Neural progenitor cell (in vitro differentiated cells): ENCODE results near the gene SHROOM4. TPM values are rescaled to one million over a fixed set of nuclear protein-coding genes. Genes with fewer than 3 reads are reported as not detected.

Source experiments
- DNase-seq: peaks from one replicate; pipeline ENCODE4 v3.0.0-alpha.2; 2016; ENCODE audit warnings: low spot score
- H2AFZ ChIP-seq: fragments of 200-600 bp; sonication (generic); replicated peaks from 2 replicates; pipeline ENCODE4 v1.6.1; 2016; ENCODE audit warnings: antibody characterized with exemption
- H3F3A ChIP-seq: fragments of 200-600 bp; sonication (generic); 2 replicates; pipeline ENCODE4 v1.6.1; 2016; ENCODE audit warnings: antibody characterized with exemption, low read depth
- H3K27ac ChIP-seq: fragments of 200-600 bp; sonication (generic); 2 replicates; pipeline ENCODE4 v1.5.1; 2016; ENCODE audit warnings: mild to moderate bottlenecking
- H3K27me3 ChIP-seq: fragments of 200-600 bp; sonication (generic); 2 replicates; pipeline ENCODE4 v1.6.1; 2016; ENCODE audit warnings: mild to moderate bottlenecking, moderate library complexity
- H3K36me3 ChIP-seq: fragments of 200-600 bp; sonication (generic); 2 replicates; pipeline ENCODE4 v1.5.1; 2016
- H3K4me1 ChIP-seq: fragments of 200-600 bp; sonication (generic); 2 replicates; pipeline ENCODE4 v1.6.1; 2016; ENCODE audit warnings: mixed run types
- H3K4me2 ChIP-seq: fragments of 200-600 bp; sonication (generic); 2 replicates; pipeline ENCODE4 v1.6.1; 2016
- H3K4me3 ChIP-seq: fragments of 200-600 bp; sonication (generic); 2 replicates; pipeline ENCODE4 v1.5.1; 2016
- H3K79me2 ChIP-seq: fragments of 200-600 bp; sonication (generic); 2 replicates; pipeline ENCODE4 v1.6.1; 2016; ENCODE audit warnings: low read depth
- H3K9ac ChIP-seq: fragments of 200-600 bp; sonication (generic); 2 replicates; pipeline ENCODE4 v1.6.1; 2016
- H3K9me3 ChIP-seq: fragments of 200-600 bp; sonication (generic); 2 replicates; pipeline ENCODE4 v1.5.1; 2016; ENCODE audit warnings: low read depth
- H4K20me1 ChIP-seq: fragments of 200-600 bp; sonication (generic); 2 replicates; pipeline ENCODE4 v1.6.1; 2016; ENCODE audit warnings: low read depth
- H3K27ac Mint-ChIP-seq: 3 replicates; pipeline ENCODE4 v1.8.0; 2021; ENCODE audit warnings: mixed read lengths
- H3K27me3 Mint-ChIP-seq: 2 replicates; pipeline ENCODE4 v1.8.0; 2022; ENCODE audit warnings: low read depth, mild to moderate bottlenecking, inconsistent platforms, moderate library complexity, mixed read lengths; ENCODE audit not compliant: insufficient read depth
- H3K36me3 Mint-ChIP-seq: 3 replicates; pipeline ENCODE4 v1.8.0; 2021; ENCODE audit warnings: mixed read lengths
- H3K4me1 Mint-ChIP-seq: 3 replicates; pipeline ENCODE4 v1.8.0; 2021; ENCODE audit warnings: mixed read lengths
- H3K4me3 Mint-ChIP-seq: 3 replicates; pipeline ENCODE4 v1.8.0; 2021; ENCODE audit warnings: mild to moderate bottlenecking, moderate library complexity, mixed read lengths
- H3K9me3 Mint-ChIP-seq: 3 replicates; pipeline ENCODE4 v1.8.0; 2020; ENCODE audit warnings: mixed read lengths
- EZH2 ChIP-seq: fragments of 200-600 bp; sonication (generic); IDR thresholded peaks from 2 replicates; pipeline ENCODE4 v1.6.1; 2017; ENCODE audit warnings: antibody characterized with exemption, mild to moderate bottlenecking, moderate library complexity
- EZH2phosphoT487 ChIP-seq: fragments of 200-600 bp; sonication (generic); IDR thresholded peaks from 2 replicates; pipeline ENCODE4 v1.6.1; 2017; ENCODE audit warnings: antibody characterized with exemption
- total RNA-seq: library from RNA; depleted of rRNA; stranded (reverse); fragments of >200 nt; gene quantifications from 2 replicates; pipeline ENCODE4 v1.2.3, GENCODE V29; 2015; ENCODE audit warnings: low replicate concordance
- TF ChIP-seq, protein P1 (sequence below): fragments of 200-600 bp; sonication (generic); IDR thresholded peaks from 2 replicates; pipeline ENCODE4 v1.5.1; 2017; ENCODE audit warnings: antibody characterized with exemption, mild to moderate bottlenecking

Gene SHROOM4
- total RNA-seq, 1 donor from 2014 or later = 3.0 TPM

DNA sequence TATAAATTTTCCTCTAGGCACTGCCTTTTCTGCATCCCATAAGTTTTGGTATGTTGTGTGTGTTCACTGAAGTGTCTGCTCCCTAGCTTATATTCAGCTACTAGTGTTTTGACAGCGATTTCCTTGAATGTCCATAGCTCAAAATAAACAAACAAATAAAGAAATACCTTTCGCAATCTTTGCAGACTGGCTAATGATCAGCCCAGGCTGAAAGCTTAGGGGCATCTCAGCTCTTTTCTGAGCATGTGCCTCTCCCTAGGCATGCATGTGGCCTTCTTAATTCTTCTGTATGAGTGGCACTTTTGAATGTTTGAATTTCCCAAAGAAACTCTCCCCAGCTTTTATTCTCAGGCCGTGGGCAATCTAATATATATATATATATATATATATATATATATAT lies 44.6 kb upstream of the SHROOM4 start:
- no peaks in the 10 kb centered on the region for H4K20me1 ChIP-seq
- Mint-ChIP-seq H3K36me3 (no peaks in the 10 kb centered on the region), H3K27me3 (no peaks in the 10 kb centered on the region), H3K27ac (no peak overlapping the region), H3K4me1 (no peaks in the 10 kb centered on the region), H3K4me3 (no peak overlapping the region), H3K9me3 (no peaks in the 10 kb centered on the region)
- H2AFZ ChIP-seq = no peak overlapping the region
- H3K36me3 ChIP-seq = no peaks in the 10 kb centered on the region
- TF ChIP-seq, protein P1, sequence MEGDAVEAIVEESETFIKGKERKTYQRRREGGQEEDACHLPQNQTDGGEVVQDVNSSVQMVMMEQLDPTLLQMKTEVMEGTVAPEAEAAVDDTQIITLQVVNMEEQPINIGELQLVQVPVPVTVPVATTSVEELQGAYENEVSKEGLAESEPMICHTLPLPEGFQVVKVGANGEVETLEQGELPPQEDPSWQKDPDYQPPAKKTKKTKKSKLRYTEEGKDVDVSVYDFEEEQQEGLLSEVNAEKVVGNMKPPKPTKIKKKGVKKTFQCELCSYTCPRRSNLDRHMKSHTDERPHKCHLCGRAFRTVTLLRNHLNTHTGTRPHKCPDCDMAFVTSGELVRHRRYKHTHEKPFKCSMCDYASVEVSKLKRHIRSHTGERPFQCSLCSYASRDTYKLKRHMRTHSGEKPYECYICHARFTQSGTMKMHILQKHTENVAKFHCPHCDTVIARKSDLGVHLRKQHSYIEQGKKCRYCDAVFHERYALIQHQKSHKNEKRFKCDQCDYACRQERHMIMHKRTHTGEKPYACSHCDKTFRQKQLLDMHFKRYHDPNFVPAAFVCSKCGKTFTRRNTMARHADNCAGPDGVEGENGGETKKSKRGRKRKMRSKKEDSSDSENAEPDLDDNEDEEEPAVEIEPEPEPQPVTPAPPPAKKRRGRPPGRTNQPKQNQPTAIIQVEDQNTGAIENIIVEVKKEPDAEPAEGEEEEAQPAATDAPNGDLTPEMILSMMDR = no peak
- TF ChIP-seq EZH2 = no peak
- no peak for TF ChIP-seq EZH2phosphoT487
- H3K79me2 ChIP-seq = no peaks in the 10 kb centered on the region
- DNase-seq = no peak
- H3K4me3 ChIP-seq = no peak overlapping the region
- no peak overlapping the region for H3K4me2 ChIP-seq
- H3K27me3 ChIP-seq = no peaks in the 10 kb centered on the region
- no peak overlapping the region for H3K9ac ChIP-seq
- no peak overlapping the region for H3K27ac ChIP-seq
- H3K9me3 ChIP-seq = peaks cover 8% of the 10 kb centered on the region
- no peaks in the 10 kb centered on the region for H3F3A ChIP-seq
- no peaks in the 10 kb centered on the region for H3K4me1 ChIP-seq

DNA sequence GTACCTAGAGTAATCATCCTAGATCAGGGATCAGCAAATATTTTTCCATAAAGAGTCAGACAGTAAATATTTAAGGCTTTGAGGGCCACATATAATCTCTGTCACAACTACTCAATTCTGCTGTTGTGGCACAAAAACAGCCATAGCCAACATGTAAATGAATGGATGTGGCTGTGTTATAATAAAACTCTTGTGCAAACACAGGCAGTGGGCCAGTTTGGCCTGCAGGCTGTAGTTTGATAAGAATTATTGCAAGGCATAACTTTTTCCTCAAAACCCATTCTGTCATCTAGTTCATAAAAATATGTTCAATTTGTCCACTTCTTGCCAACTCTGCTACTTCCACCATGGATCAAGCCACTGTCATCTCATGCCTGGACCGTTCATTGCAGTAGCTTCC lies 39.4 kb upstream of the SHROOM4 start:
- no peaks in the 10 kb centered on the region for H3K36me3 Mint-ChIP-seq
- H3K79me2 ChIP-seq = no peaks in the 10 kb centered on the region
- H3K27ac Mint-ChIP-seq = no peak overlapping the region
- TF ChIP-seq, protein P1 = no peak
- no peak for TF ChIP-seq EZH2
- no peak for TF ChIP-seq EZH2phosphoT487
- no peak overlapping the region for H2AFZ ChIP-seq
- H3K4me3 ChIP-seq = no peak overlapping the region
- H3K9me3 Mint-ChIP-seq = no peaks in the 10 kb centered on the region
- no peak overlapping the region for H3K4me3 Mint-ChIP-seq
- no peak overlapping the region for H3K9ac ChIP-seq
- no peak overlapping the region for H3K27ac ChIP-seq
- no peak overlapping the region for H3K4me2 ChIP-seq
- H3F3A ChIP-seq = no peaks in the 10 kb centered on the region
- no peaks in the 10 kb centered on the region for H3K4me1 Mint-ChIP-seq
- no peak for DNase-seq
- H4K20me1 ChIP-seq = no peaks in the 10 kb centered on the region
- H3K36me3 ChIP-seq = no peaks in the 10 kb centered on the region
- peaks cover 5% of the 10 kb centered on the region for H3K9me3 ChIP-seq
- no peaks in the 10 kb centered on the region for H3K27me3 ChIP-seq
- no peaks in the 10 kb centered on the region for H3K27me3 Mint-ChIP-seq
- no peaks in the 10 kb centered on the region for H3K4me1 ChIP-seq

DNA sequence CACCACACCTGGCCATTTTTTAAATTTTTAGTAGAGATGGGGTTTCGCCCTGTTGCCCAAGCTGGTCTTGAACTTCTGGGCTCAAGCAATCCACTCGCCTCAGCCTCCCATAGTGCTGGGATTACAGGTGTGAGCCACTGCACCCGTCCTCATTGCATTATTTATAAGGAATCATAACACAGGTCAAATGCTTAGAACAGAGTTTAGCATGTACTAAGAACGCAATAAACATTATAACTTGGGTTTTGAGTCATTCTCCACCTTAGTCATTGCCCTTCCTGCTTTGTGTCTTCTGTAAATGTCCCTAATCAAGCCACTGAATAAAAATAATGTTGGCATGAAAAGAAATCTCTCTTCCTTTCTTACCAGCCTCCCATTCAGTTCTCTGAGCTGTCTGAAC lies 38.5 kb upstream of the SHROOM4 start:
- Histone ChIP-seq H3K9ac (no peak overlapping the region), H3K9me3 (no peaks in the 10 kb centered on the region), H3K27me3 (no peaks in the 10 kb centered on the region), H3F3A (no peaks in the 10 kb centered on the region), H3K4me3 (no peak overlapping the region), H3K4me2 (no peak overlapping the region), H3K4me1 (no peaks in the 10 kb centered on the region), H3K27ac (no peak overlapping the region), H2AFZ (no peak overlapping the region), H4K20me1 (no peaks in the 10 kb centered on the region), H3K36me3 (no peaks in the 10 kb centered on the region), H3K79me2 (no peaks in the 10 kb centered on the region)
- no peak overlapping the region for H3K27ac Mint-ChIP-seq
- H3K9me3 Mint-ChIP-seq = no peaks in the 10 kb centered on the region
- H3K36me3 Mint-ChIP-seq = no peaks in the 10 kb centered on the region
- H3K4me1 Mint-ChIP-seq = no peaks in the 10 kb centered on the region
- TF ChIP-seq EZH2phosphoT487 (no peak), EZH2 (no peak)
- TF ChIP-seq, protein P1 = no peak
- H3K27me3 Mint-ChIP-seq = no peaks in the 10 kb centered on the region
- no peak for DNase-seq
- no peak overlapping the region for H3K4me3 Mint-ChIP-seq

DNA sequence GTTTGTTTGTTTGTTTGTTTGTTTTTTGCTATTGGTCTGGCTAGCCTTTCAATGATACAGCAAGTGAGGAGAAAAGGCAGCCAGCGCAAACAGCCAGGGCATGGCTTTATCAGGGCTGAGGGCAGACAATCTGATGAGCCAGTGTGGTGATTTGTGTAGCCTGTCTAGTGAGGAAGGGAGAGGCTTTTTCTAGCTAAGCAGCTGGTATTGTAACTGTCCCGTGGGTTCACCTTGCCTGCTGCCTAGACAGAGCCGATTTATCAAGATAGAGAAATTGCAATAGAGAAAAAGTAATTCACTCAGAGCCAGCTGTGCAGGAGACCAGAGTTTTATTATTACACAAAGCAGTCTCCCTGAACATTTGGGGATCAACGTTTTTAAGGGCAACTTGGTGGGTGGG lies 28.2 kb upstream of the SHROOM4 start:
- TF ChIP-seq, protein P1 = no peak
- TF ChIP-seq EZH2 = no peak
- TF ChIP-seq EZH2phosphoT487 = no peak
- no peak overlapping the region for H3K4me3 ChIP-seq
- H3K27ac ChIP-seq = no peak overlapping the region
- Mint-ChIP-seq H3K4me3 (no peak overlapping the region), H3K9me3 (peaks cover 9% of the 10 kb centered on the region), H3K36me3 (no peaks in the 10 kb centered on the region), H3K27me3 (no peaks in the 10 kb centered on the region), H3K4me1 (no peaks in the 10 kb centered on the region), H3K27ac (no peak overlapping the region)
- peaks cover 9% of the 10 kb centered on the region for H3K9me3 ChIP-seq
- H3K4me1 ChIP-seq = no peaks in the 10 kb centered on the region
- no peaks in the 10 kb centered on the region for H3K79me2 ChIP-seq
- no peaks in the 10 kb centered on the region for H3K27me3 ChIP-seq
- no peaks in the 10 kb centered on the region for H3F3A ChIP-seq
- no peak for DNase-seq
- H3K9ac ChIP-seq = no peak overlapping the region
- no peaks in the 10 kb centered on the region for H4K20me1 ChIP-seq
- H3K4me2 ChIP-seq = no peak overlapping the region
- H3K36me3 ChIP-seq = no peaks in the 10 kb centered on the region
- H2AFZ ChIP-seq = no peak overlapping the region
